Neural cell (in vitro differentiated cells): Measurements from ENCODE around the gene KBTBD8.

Experiments
- EP300 ChIP-seq: fragments of 450-650 bp; conservative IDR thresholded peaks from 2 replicates; pipeline ENCODE4 v1.6.1; 2014; ENCODE audit warnings: antibody characterized with exemption, mild to moderate bottlenecking, moderate library complexity; ENCODE audit not compliant: poor library complexity, severe bottlenecking
- EZH2 ChIP-seq: fragments of 200-600, 300-800 bp; shearing (Covaris generic), sonication (generic); IDR thresholded peaks from 2 replicates; pipeline ENCODE4 v1.6.1; 2014; ENCODE audit warnings: antibody characterized with exemption, low read length, borderline replicate concordance, mild to moderate bottlenecking; ENCODE audit not compliant: insufficient read depth, poor library complexity, severe bottlenecking
- POLR2AphosphoS5 ChIP-seq: IDR thresholded peaks from 2 replicates; pipeline ENCODE4 v1.6.1; 2012
- RAD21 ChIP-seq: fragments of 450-650 bp; conservative IDR thresholded peaks from 2 replicates; pipeline ENCODE4 v1.6.1; 2014; ENCODE audit warnings: antibody characterized with exemption, mild to moderate bottlenecking, moderate library complexity
- TAF1 ChIP-seq: IDR thresholded peaks from 2 replicates; pipeline ENCODE4 v1.6.1; 2012; ENCODE audit warnings: low read depth
- TF ChIP-seq, protein P1 (sequence below): fragments of 450-650 bp; IDR thresholded peaks from 2 replicates; pipeline ENCODE4 v1.5.1; 2014; ENCODE audit warnings: antibody characterized with exemption, mild to moderate bottlenecking, moderate library complexity; ENCODE audit not compliant: poor library complexity, severe bottlenecking
- TF ChIP-seq, protein P2 (sequence below): IDR thresholded peaks from 2 replicates; pipeline ENCODE4 v1.6.1; 2012; ENCODE audit warnings: borderline replicate concordance

DNA sequence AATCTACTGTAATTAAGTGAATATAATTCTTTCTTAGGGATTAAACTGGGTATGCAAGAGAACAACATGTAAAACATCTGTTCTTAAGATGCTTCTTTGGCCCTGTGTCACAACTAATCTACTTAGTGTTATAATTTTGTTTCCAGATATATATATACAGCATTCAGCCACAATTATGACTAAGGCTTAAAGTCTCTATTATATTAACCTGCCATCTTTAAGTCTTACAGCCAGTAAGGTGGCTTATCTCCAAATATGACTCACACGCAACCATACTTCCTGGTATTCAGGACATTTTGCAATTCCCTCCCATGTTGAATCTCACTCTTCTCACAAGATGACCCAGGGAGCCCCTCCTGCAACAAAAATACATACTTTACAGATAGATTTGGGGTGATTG, 6.6 kb upstream of the KBTBD8 start:
- TF ChIP-seq, protein P1, sequence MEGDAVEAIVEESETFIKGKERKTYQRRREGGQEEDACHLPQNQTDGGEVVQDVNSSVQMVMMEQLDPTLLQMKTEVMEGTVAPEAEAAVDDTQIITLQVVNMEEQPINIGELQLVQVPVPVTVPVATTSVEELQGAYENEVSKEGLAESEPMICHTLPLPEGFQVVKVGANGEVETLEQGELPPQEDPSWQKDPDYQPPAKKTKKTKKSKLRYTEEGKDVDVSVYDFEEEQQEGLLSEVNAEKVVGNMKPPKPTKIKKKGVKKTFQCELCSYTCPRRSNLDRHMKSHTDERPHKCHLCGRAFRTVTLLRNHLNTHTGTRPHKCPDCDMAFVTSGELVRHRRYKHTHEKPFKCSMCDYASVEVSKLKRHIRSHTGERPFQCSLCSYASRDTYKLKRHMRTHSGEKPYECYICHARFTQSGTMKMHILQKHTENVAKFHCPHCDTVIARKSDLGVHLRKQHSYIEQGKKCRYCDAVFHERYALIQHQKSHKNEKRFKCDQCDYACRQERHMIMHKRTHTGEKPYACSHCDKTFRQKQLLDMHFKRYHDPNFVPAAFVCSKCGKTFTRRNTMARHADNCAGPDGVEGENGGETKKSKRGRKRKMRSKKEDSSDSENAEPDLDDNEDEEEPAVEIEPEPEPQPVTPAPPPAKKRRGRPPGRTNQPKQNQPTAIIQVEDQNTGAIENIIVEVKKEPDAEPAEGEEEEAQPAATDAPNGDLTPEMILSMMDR, result no peak
- TF ChIP-seq, protein P2, sequence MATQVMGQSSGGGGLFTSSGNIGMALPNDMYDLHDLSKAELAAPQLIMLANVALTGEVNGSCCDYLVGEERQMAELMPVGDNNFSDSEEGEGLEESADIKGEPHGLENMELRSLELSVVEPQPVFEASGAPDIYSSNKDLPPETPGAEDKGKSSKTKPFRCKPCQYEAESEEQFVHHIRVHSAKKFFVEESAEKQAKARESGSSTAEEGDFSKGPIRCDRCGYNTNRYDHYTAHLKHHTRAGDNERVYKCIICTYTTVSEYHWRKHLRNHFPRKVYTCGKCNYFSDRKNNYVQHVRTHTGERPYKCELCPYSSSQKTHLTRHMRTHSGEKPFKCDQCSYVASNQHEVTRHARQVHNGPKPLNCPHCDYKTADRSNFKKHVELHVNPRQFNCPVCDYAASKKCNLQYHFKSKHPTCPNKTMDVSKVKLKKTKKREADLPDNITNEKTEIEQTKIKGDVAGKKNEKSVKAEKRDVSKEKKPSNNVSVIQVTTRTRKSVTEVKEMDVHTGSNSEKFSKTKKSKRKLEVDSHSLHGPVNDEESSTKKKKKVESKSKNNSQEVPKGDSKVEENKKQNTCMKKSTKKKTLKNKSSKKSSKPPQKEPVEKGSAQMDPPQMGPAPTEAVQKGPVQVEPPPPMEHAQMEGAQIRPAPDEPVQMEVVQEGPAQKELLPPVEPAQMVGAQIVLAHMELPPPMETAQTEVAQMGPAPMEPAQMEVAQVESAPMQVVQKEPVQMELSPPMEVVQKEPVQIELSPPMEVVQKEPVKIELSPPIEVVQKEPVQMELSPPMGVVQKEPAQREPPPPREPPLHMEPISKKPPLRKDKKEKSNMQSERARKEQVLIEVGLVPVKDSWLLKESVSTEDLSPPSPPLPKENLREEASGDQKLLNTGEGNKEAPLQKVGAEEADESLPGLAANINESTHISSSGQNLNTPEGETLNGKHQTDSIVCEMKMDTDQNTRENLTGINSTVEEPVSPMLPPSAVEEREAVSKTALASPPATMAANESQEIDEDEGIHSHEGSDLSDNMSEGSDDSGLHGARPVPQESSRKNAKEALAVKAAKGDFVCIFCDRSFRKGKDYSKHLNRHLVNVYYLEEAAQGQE, result no peak
- TF ChIP-seq POLR2AphosphoS5, result no peak
- no peak for TF ChIP-seq EZH2
- no peak for TF ChIP-seq EP300
- TF ChIP-seq TAF1, result no peak
- no peak for TF ChIP-seq RAD21
